Testis (tissue), 3 donors: ENCODE measurements around the gene SNED1. TPM values are rescaled to one million over a fixed set of nuclear protein-coding genes. Genes with fewer than 3 reads are reported as not detected.
A peak's percentile ranks its signal among the peaks of the same experiment; 100 is the strongest.

Experiments used
- DNase-seq: peaks from one replicate; pipeline ENCODE4 v3.0.0-alpha.2; 2019
- H3K27ac ChIP-seq, 2 donors: fragments of 200-600 bp; sonication (generic); one replicate each; pipeline ENCODE4 v1.5.1; 2019
- H3K27me3 ChIP-seq: fragments of 200-600 bp; sonication (generic); one replicate; pipeline ENCODE4 v1.5.1; 2019
- H3K36me3 ChIP-seq: fragments of 200-600 bp; sonication (generic); one replicate; pipeline ENCODE4 v1.5.1; 2017; ENCODE audit warnings: low read depth; ENCODE audit errors: missing control alignments
- H3K4me1 ChIP-seq: fragments of 200-600 bp; sonication (generic); one replicate; pipeline ENCODE4 v1.5.1; 2019
- H3K4me3 ChIP-seq, 2 donors: fragments of 200-600 bp; sonication (generic); one replicate each; pipeline ENCODE4 v1.5.1; 2017 to 2019
- H3K9me3 ChIP-seq: fragments of 200-600 bp; sonication (generic); one replicate; pipeline ENCODE4 v1.5.1; 2017
- POLR2A ChIP-seq: fragments of 450-650 bp; IDR thresholded peaks from one replicate; pipeline ENCODE4 v1.6.1; 2017; ENCODE audit warnings: antibody characterized with exemption, mild to moderate bottlenecking, moderate library complexity
- WGBS, 2 donors: methylation state at CpG; one replicate each; pipeline ENCODE4 v1.1.5; 2018; 5-methylcytosine and 5-hydroxymethylcytosine counted together
- intact Hi-C: fragments of 100-400 bp; cut with DNase I; formaldehyde crosslinking; loops from one replicate; pipeline ENCODE4 v1.15.1; 2023; ENCODE audit warnings: low total_unique reads
- polyA plus RNA-seq: library from polyadenylated mRNA; stranded (reverse); fragments of 350-450 nt; fragmentation: Illumina TruSeq; extraction: RNeasy Lipid Tissue Mini Kit (QIAGEN cat#74804); gene quantifications from one replicate; pipeline ENCODE4 v1.2.3, GENCODE V29; 2014; ENCODE audit warnings: low read depth, low replicate concordance; ENCODE audit not compliant: insufficient read depth
- total RNA-seq, 2 donors: library from RNA; depleted of rRNA; stranded (reverse); fragments of >200 nt; gene quantifications; one replicate each; pipeline ENCODE4 v1.2.3, GENCODE V29; 2016
- TF ChIP-seq, protein P1 (sequence below), 3 experiments: fragments of 450-650 bp in 2 of 3; fragments of 200-600 bp in 1 of 3; sonication (generic) in 1 of 3; IDR thresholded peaks; one replicate each; pipeline ENCODE4 v1.5.1; 2016 to 2019; ENCODE audit warnings: antibody characterized with exemption in 3 of 3, mild to moderate bottlenecking in 2 of 3, moderate library complexity in 1 of 3

The SNED1 gene
- total and polyA plus RNA-seq, 3 donors from 2014 or later = 15.8 to 107 (median 82.7) TPM

DNA sequence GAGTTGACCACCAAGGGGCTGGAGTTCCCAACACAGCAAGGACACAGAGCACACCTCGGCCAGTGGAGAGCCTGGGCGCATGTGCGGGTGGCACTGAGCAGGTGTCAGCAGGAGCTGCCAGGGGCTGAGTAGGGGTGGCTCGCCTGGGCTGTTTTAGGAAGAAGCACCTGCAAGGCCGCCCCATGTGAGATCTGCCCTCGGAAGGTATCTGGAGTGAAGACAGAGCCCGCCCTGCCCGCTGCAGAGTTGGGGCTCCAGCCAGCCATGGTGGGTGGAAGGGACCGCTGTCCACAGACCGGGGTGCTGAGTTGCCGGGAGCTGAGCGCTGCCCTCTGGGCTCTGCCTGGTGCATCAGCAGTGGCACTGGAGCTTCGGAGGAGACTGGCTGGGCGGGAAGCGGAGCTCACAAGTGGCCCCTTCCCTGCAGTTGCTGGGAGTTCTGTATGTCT is 68.5 kb downstream of the SNED1 start:
- no peaks in the 10 kb centered on the region for H3K9me3 ChIP-seq
- no peak for TF ChIP-seq POLR2A
- TF ChIP-seq, protein P1, sequence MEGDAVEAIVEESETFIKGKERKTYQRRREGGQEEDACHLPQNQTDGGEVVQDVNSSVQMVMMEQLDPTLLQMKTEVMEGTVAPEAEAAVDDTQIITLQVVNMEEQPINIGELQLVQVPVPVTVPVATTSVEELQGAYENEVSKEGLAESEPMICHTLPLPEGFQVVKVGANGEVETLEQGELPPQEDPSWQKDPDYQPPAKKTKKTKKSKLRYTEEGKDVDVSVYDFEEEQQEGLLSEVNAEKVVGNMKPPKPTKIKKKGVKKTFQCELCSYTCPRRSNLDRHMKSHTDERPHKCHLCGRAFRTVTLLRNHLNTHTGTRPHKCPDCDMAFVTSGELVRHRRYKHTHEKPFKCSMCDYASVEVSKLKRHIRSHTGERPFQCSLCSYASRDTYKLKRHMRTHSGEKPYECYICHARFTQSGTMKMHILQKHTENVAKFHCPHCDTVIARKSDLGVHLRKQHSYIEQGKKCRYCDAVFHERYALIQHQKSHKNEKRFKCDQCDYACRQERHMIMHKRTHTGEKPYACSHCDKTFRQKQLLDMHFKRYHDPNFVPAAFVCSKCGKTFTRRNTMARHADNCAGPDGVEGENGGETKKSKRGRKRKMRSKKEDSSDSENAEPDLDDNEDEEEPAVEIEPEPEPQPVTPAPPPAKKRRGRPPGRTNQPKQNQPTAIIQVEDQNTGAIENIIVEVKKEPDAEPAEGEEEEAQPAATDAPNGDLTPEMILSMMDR (IDR thresholded peaks at IDR 0.05) = no peak
- peak; percentile 14 for DNase-seq
- WGBS, 2 donors = 89 to 92% methylated on average over 7 to 15 of the region's 15 CpGs
- H3K4me3 ChIP-seq = no peak overlapping the region
- H3K27me3 ChIP-seq = no peaks in the 10 kb centered on the region
- H3K27ac ChIP-seq = no peak overlapping the region
- intact Hi-C loops = no loop called here
- H3K4me1 ChIP-seq = no peaks in the 10 kb centered on the region
- no peaks in the 10 kb centered on the region for H3K36me3 ChIP-seq

DNA sequence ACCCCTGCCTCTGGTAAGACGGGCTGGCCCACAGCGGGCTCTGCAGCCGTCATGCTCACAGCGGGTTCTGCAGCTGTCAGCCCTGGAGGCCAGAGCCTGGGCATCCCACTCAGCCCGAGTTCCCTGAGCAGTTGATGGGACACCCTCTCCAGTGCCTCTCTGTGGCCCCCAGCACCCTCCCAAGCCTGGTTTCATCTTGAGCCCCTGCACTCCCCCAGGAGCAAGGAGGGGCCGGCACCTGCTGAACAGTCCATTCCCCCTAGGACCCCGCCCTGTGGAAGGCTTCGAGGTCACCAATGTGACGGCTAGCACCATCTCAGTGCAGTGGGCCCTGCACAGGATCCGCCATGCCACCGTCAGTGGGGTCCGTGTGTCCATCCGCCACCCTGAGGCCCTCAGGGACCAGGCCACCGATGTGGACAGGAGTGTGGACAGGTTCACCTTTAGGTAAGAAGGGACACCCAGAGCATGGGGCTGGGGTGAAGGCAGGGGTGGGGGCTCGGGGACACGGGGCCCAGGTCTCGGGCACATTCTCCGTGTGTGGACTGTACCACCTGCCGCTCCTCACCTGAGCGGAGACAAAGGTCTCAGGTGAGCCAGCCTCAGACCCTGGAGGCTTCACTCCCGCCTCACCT is 69.2 kb downstream of the SNED1 start:
- H3K9me3 ChIP-seq = no peaks in the 10 kb centered on the region

DNA sequence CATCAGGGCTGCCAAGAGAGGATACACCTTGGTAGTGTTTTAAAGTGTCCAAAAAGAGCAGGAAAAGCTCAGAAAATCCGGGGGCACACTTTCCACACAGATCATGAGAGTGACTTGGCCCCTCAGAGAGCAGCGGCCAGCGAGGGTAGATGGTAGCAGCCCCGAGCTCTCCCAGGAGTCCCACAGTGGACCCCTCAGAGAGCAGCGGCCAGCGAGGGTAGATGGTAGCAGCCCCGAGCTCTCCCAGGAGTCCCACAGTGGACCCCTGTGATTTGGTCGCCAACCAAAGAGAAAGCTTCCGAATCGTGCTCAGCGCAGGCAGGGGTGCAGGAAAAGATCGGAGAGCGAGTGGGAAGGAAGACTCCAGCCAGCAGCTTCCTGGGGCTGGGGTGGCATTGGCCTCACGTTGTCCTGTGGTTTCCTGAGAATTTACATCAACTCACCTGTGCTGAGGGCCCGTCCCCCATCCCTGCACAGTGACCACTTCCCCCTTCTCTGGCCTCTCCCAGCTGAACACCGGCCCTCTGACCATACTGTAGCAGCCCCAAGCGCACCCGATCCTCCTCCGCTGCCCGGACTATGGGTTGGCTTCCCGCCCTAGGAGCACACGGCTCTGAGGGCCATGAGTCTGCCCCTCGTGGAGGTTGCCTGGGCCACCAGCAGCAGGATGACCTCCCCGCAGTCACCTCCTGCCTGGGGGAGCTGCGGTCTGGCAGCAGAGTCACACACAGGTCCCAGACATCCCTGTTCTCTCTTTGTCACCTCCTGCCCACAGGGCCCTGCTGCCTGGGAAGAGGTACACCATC is 69.9 kb downstream of the SNED1 start:
- H3K9me3 ChIP-seq = no peaks in the 10 kb centered on the region
- H3K4me1 ChIP-seq = no peaks in the 10 kb centered on the region
- DNase-seq = peak; percentile 7
- H3K36me3 ChIP-seq = no peaks in the 10 kb centered on the region
- no peak overlapping the region for H3K4me3 ChIP-seq
- H3K27me3 ChIP-seq = no peaks in the 10 kb centered on the region
- intact Hi-C loops = no loop called here
- TF ChIP-seq, protein P1 (IDR thresholded peaks at IDR 0.05) = no peak
- TF ChIP-seq POLR2A = no peak
- 84 to 89% methylated on average over 22 to 25 of the region's 25 CpGs for WGBS, 2 donors
- H3K27ac ChIP-seq = no peak overlapping the region

More for the DNA sequence above, 69.2 kb downstream of the SNED1 start:
- no peaks in the 10 kb centered on the region for H3K36me3 ChIP-seq
- no peaks in the 10 kb centered on the region for H3K4me1 ChIP-seq
- H3K27ac ChIP-seq = no peak overlapping the region
- intact Hi-C loops = no loop called here
- no peak for TF ChIP-seq POLR2A
- WGBS, 2 donors = 86 to 94% methylated on average over 6 to 21 of the region's 21 CpGs
- peak; percentile 8 for DNase-seq
- no peaks in the 10 kb centered on the region for H3K27me3 ChIP-seq
- no peak overlapping the region for H3K4me3 ChIP-seq

DNA sequence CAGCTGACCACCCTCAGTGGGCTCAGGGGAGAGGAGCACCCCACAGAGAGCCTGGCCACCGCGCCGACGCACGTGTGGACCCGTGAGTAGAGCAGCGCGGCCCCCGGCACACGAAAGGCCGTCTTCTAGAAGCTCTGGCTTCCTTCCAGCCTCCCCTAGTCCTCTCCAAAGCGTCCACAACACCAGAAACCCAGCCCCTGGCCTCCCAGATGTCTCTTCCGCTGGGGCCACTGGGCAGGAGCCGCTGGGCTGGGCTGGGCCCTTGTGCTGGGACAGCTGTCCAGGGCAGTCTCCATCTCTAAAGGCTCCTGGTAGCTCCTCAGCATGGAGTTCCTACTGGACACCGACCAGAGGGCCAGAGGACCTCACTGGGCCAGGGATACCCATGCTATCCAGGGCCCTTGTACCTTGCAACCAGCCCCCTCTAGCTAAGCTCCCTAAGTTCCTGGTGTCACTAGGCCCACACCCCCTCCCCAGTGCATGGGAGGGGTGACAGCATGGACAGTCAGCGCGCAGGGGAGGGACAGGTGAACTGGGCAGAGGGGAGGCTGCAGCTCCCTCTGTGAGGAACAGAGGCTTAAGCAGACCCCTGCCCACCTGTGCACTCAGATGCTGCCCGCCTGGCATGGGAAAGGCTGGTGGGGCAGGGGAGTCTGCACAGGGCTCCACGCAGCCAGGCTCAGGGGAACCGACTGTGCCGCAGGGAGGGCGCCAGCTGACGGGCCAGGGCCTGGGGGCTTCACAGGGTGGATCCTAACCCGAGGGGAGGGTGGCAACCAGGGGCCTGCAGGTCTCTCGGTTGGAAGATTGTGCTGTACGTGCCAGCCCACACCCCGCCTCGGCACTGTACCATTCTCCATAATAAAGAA is 70.8 kb downstream of the SNED1 start:
- Histone ChIP-seq H3K4me3 (no peak overlapping the region), H3K36me3 (no peaks in the 10 kb centered on the region), H3K27me3 (no peaks in the 10 kb centered on the region), H3K4me1 (no peaks in the 10 kb centered on the region), H3K9me3 (no peaks in the 10 kb centered on the region), H3K27ac (no peak overlapping the region)
- WGBS, 2 donors = 72 to 88% methylated on average over 6 to 28 of the region's 28 CpGs
- TF ChIP-seq, protein P1 (IDR thresholded peaks at IDR 0.05) = no peak
- no peak for TF ChIP-seq POLR2A
- intact Hi-C loops = no loop called here
- DNase-seq = peak; percentile 6

DNA sequence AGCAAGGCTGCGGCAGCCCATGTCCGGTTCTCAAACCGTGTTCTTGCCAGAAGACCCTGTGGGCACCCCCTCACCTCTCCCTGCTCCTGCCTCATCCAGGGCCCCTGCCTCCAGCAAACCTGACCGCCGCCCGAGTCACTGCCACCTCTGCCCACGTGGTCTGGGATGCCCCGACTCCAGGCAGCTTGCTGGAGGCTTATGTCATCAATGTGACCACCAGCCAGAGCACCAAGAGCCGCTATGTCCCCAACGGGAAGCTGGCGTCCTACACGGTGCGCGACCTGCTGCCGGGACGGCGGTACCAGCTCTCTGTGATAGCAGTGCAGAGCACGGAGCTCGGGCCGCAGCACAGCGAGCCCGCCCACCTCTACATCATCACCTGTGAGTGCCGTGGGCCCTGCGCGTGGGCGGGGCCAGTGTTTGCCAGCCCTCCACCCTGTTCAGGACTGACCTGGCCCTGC is 71.4 kb downstream of the SNED1 start:
- peak; percentile 13 for DNase-seq
- H3K4me3 ChIP-seq = no peak overlapping the region
- intact Hi-C loops = no loop called here
- no peaks in the 10 kb centered on the region for H3K36me3 ChIP-seq
- H3K27me3 ChIP-seq = no peaks in the 10 kb centered on the region
- 81 to 94% methylated on average over 5 to 26 of the region's 26 CpGs for WGBS, 2 donors
- H3K27ac ChIP-seq = no peak overlapping the region
- no peaks in the 10 kb centered on the region for H3K4me1 ChIP-seq
- TF ChIP-seq, protein P1 (IDR thresholded peaks at IDR 0.05) = no peak
- no peak for TF ChIP-seq POLR2A
- H3K9me3 ChIP-seq = no peaks in the 10 kb centered on the region
